AG04450 (cell line): Measurements from ENCODE around the gene YIF1A. TPM values are rescaled to one million over a fixed set of nuclear protein-coding genes. Genes with fewer than 3 reads are reported as not detected.

Source experiments
- CTCF ChIA-PET: fragments of 300-600, 350-600 bp; formaldehyde crosslinking; extraction: SDS; loops from one replicate; lab custom pipeline; 2022; ENCODE audit warnings: antibody characterized with exemption, inconsistent platforms; lab: Charles Lee
- POLR2A ChIA-PET: fragments of 350-600 bp; formaldehyde crosslinking; extraction: SDS; loops from one replicate; lab custom pipeline; 2021; ENCODE audit warnings: antibody characterized with exemption, inconsistent platforms; lab: Yijun Ruan, JAX
- DNase-seq: peaks from one replicate; pipeline ENCODE4 v3.0.0-alpha.2; 2011; ENCODE audit warnings: low read depth, low spot score
- H3K27ac ChIP-seq: one replicate; pipeline ENCODE4 v1.5.1; 2012; ENCODE audit warnings: low read depth, low read length, control low read depth
- H3K27me3 ChIP-seq: one replicate; pipeline ENCODE4 v1.6.0; 2012; ENCODE audit warnings: low read length; ENCODE audit not compliant: control insufficient read depth, insufficient read depth
- H3K4me3 ChIP-seq: 2 replicates; pipeline ENCODE4 v1.5.1; 2011; ENCODE audit warnings: mild to moderate bottlenecking, low read depth, low read length, control low read depth
- H3K9me3 ChIP-seq: 2 replicates; pipeline ENCODE4 v1.5.1; 2012; ENCODE audit warnings: low read length; ENCODE audit not compliant: control insufficient read depth, insufficient read depth
- CTCF ChIP-seq: IDR thresholded peaks from 2 replicates; pipeline ENCODE4 v1.5.1; 2011; ENCODE audit warnings: low read depth, low read length, control low read depth, inconsistent platforms
- polyA plus RNA-seq: library from polyadenylated mRNA; depleted of rRNA; stranded (reverse); fragments of >200 nt; gene quantifications from 2 replicates; pipeline ENCODE4 v1.2.3, GENCODE V29; 2011

Gene YIF1A
- polyA plus RNA-seq, 1 experiment = 126 TPM

DNA sequence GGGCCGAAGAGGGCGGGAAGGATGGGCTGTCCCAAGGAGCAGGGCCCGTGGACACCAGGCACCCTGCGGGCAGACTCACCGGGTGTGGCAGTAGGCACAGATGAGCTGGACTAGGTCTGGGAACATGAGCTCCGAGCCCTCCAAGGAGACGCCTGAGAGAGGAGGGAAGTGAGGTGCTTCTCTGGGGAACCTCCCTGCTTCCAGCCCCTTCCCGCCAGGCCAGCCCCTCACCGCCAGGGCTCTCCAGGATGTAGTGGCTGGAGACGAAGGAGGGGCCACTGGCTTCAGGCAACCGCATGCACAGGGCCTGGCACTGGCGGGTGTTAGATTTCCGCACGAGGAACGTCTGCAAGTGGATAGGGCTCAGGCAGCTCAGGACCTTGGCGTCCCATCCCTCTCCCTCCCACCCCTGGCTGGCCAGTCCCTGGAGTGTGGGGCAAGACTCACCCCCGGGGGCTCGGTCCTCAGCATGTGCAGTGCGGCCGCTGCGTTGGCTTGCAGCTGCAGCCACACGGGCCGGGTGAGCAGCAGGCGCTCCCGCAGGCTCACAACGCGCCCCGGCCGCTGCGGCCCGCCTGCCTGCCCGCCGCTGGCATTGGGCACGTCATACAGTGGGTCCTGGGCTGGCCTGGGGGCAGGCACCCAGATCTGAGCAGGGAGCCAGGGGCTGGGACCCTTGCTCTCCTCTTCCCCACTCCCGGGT is 46.7 kb upstream of the YIF1A start:
- TF ChIP-seq CTCF = no peak
- peak overlapping the region; percentile 97 for H3K27ac ChIP-seq
- peaks cover 3% of the 10 kb centered on the region; the same call in 1 of the 2 replicates for H3K9me3 ChIP-seq
- POLR2A ChIA-PET = interaction anchor here (0.5 to 3.7 kb wide), 15 partner anchors 9 to 779 kb away, joined by 3 to 99 read pairs (median 5); partner anchors contain the start of genes B4GAT1, BRMS1, CD248 and YIF1A
- H3K27me3 ChIP-seq = no peaks in the 10 kb centered on the region
- CTCF ChIA-PET = interaction anchor here (0.7 to 2.3 kb wide), 10 partner anchors 9 to 54 kb away, joined by 3 to 64 read pairs (median 4); partner anchors contain the start of genes BRMS1, CD248 and YIF1A
- no peak for DNase-seq
- H3K4me3 ChIP-seq = peak overlapping the region; percentile 85

DNA sequence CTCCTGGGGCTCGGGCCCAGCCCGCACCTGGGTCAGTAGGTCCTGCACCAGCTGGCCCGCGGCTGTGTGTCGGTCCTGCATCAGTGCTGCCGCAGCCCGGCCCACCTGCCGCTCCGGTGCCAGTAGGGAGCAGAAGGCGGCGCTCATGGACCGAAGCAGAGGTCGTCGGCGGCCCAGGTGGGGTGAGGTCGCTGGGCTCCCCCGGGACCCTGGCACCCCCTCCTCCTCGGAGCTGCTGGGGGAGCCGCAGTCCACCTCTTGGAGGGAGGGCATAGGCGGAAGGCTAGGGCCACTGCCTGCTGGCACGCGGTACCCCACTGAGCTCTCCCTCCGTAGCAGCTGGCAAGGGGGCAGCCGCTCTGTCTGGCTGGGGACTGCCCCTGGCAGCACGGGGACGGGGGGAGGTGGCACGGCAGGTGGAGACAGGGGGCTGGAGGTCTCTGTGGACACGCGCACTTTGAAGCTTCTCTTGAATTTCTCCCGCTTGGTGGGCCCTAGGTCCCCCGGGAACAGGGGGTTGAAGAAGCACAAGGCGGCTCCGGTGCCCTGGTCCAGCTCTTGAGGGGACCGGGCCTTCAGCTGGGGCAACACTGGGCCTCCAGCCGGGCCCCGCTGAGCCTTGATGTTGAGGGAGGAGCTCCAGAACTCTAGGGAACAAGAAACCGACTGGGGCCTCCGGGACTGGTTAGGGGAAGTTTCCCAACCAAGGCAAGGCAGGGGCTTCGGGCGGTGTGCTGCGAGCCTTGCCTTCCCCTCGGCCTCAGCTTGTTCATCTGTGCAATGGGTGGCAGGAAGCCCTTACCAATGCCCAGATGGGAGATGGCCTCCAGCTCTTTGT is 45.9 kb upstream of the YIF1A start:
- ChIA-PET CTCF (interaction anchor here (0.6 to 2.3 kb wide), 4 partner anchors 13 to 54 kb away, joined by 4 to 64 read pairs (median 6); partner anchors contain the start of gene YIF1A), POLR2A (interaction anchor here (0.5 to 3.7 kb wide), 6 partner anchors 10 to 778 kb away, joined by 4 to 99 read pairs (median 17); partner anchors contain the start of genes BRMS1, CD248 and YIF1A)
- H3K27me3 ChIP-seq = no peaks in the 10 kb centered on the region
- no peak for TF ChIP-seq CTCF
- DNase-seq = no peak
- H3K9me3 ChIP-seq = peaks cover 3% of the 10 kb centered on the region; the same call in 1 of the 2 replicates
- peak overlapping the region; percentile 85 for H3K4me3 ChIP-seq
- peak overlapping the region; percentile 97 for H3K27ac ChIP-seq

DNA sequence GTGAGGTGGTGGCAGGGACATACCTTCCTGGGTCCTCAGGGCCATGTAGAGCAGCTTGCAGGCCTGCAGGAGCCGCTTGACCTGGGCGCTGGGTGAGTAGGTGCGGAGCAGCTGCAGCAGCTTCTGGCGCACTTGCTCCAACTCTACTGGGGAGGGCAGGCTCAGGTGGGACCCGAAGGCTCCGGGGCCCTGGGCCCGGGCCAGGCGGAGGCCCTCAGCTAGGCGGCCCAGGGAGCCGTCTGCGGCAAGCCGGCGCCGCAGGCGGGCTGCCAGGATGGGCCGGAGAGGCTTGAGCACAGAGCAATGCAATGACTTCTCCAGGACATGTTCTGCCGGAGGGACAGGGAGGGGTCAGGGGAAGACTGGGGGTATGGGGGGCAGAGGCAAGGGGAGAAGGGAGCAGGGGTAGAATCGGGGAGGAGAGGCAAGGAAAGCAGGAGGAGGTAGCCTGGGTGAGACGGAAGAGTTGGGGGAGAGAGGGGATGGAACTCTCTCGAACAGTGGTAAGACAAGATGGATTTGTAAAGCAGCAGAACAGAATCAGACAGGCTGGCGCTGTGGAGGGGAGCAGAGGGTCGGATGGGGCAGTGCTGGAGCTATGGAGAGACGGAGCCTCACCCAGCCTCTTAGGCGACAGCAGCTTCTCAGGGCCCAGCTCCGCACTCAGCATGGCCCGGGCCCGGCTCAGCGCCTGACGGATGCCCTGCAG is 45.1 kb upstream of the YIF1A start:
- POLR2A ChIA-PET = interaction anchor here (1.7 to 3.7 kb wide), 4 partner anchors 17 to 45 kb away, joined by 5 to 99 read pairs (median 38); partner anchors contain the start of genes CD248 and YIF1A
- no peak for DNase-seq
- peaks cover 3% of the 10 kb centered on the region; the same call in 1 of the 2 replicates for H3K9me3 ChIP-seq
- no peak overlapping the region for H3K27ac ChIP-seq
- H3K27me3 ChIP-seq = no peaks in the 10 kb centered on the region
- TF ChIP-seq CTCF = no peak
- H3K4me3 ChIP-seq = peak overlapping the region; percentile 85
- CTCF ChIA-PET = interaction anchor here (0.5 to 6.0 kb wide), 4 partner anchors 21 to 564 kb away, joined by 4 to 64 read pairs (median 34); partner anchors contain the start of gene YIF1A

DNA sequence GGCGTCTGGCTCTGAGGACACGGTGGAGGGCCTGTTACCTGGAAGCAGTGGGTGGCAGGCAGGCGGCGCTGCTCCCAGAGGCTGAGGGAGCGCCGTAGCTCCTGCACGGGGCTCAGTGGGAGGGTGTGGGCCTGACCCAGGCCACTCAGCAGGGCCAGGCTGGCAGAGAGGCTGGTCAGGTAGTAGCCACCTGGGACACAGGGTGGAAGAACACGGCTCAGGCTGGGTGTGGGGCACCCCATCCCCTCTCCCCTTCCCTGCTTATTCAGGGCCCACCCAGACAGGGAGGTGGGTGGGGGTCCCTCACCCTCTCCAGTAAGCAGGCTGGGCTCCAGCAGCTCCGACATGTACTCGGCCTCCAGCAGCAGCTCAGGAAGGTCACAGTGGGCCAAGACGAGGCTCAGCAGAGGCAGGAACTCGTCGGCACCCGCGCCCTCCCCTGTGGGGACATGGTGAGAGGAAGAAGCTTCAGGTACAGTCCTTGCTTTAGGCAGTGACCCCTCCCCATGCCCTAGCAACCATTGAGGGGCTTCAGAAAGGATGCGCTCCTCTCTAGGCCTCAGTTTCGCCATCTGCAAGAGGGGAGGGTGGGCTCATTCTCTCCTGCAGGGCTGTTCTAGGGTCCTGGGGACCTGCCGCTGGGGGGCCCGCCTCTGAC is 44.4 kb upstream of the YIF1A start:
- H3K27ac ChIP-seq = no peak overlapping the region
- H3K9me3 ChIP-seq = peaks cover 3% of the 10 kb centered on the region; the same call in 1 of the 2 replicates
- H3K27me3 ChIP-seq = no peaks in the 10 kb centered on the region
- no peak for DNase-seq
- CTCF ChIA-PET = interaction anchor here (0.5 to 6.0 kb wide), 2 partner anchors 21 to 564 kb away, joined by 6 to 62 read pairs; no protein-coding TSS in a partner anchor
- H3K4me3 ChIP-seq = no peak overlapping the region; the same call in 1 of the 2 replicates
- POLR2A ChIA-PET = interaction anchor here (3.7 kb wide), 1 partner anchor 21 kb away, joined by 99 read pairs; no protein-coding TSS in a partner anchor
- no peak for TF ChIP-seq CTCF
